ENCODE results near the gene ATP11A.

Gene ATP11A

DNA sequence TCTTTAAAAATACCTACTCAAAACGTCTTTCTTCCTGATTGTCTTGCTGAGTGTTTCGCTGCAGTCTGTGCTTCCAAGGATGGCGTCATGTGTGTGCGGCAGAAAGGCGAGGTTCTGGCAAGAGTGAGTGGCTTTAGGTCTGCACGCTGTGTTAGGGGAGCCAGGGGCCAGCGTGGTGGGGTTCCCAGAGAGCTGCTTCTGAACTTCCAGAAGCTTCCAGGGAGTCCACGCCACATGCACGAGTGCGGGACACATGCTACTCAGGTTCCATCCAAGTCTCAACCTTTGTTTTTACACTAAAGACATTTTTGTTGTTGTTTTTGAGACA lies 67.9 kb downstream of the ATP11A start:
- H3K18ac ChIP-seq (ENCODE audit: low read length), result no peak overlapping the region
- H2BK5ac ChIP-seq (ENCODE audit: low read length), result no peak overlapping the region
- no peaks in the 10 kb centered on the region for H3K79me2 ChIP-seq (ENCODE audit: control insufficient read depth, insufficient read depth, low read length)
- H2BK120ac ChIP-seq (ENCODE audit: low read depth, low read length), result no peak overlapping the region
- no peaks in the 10 kb centered on the region for H3K4me1 ChIP-seq (ENCODE audit: control insufficient read depth, low read depth, low read length)
- H3K4ac ChIP-seq (ENCODE audit: low read depth, low read length), result no peak overlapping the region
- H3K27me3 ChIP-seq (ENCODE audit: insufficient read depth, low read length, poor library complexity), result no peaks in the 10 kb centered on the region
- no peak overlapping the region for H2BK15ac ChIP-seq (replicated peaks; ENCODE audit: low read depth)
- H3K79me1 ChIP-seq (ENCODE audit: low read length), result peaks cover 7% of the 10 kb centered on the region
- H3K56ac ChIP-seq (ENCODE audit: low read length), result no peak overlapping the region
- no peak for DNase-seq
- H3K36me3 ChIP-seq (ENCODE audit: control insufficient read depth, insufficient read depth, low read length), result no peaks in the 10 kb centered on the region
- no peak overlapping the region for H3K9ac ChIP-seq (ENCODE audit: low read length)
- no peak overlapping the region for H4K8ac ChIP-seq (ENCODE audit: low read depth, low read length)
- no peak overlapping the region for H3K23ac ChIP-seq (ENCODE audit: low read length)
- no peak overlapping the region for H4K5ac ChIP-seq (ENCODE audit: low read length)
- H2AK5ac ChIP-seq (ENCODE audit: low read length), result no peak overlapping the region
- H3K27ac ChIP-seq (ENCODE audit: low read depth, low read length), result no peak overlapping the region
- WGBS (ENCODE audit: extremely low coverage, insufficient coverage, low lambda C conversion rate), result no CpG with 5 or more reads among the region's 10 CpGs
- H3K4me2 ChIP-seq (ENCODE audit: low read length), result no peak overlapping the region
- H3K4me3 ChIP-seq (ENCODE audit: low read length), result no peak overlapping the region

DNA sequence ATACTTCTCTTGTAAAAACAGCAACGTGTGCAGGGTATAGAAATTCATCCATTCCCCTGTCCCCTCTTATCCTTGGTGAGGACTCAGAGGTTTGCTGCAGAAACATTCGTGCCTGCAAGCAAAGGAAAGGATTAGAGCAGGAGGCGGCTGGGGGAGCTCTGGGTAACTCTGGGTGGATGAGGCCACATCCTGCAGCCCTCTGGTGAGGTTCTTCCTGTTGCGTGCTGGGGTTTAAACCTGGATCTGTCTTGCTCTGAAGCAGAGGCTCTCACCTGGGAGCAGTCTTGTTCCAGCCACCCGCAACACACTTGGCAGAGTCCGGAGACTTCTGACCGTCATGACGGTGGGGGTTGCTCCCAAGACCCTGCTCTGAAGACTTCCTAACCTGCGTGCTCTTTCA lies 69.2 kb downstream of the ATP11A start:
- no peaks in the 10 kb centered on the region for H3K36me3 ChIP-seq (ENCODE audit: control insufficient read depth, insufficient read depth, low read length)
- no peak overlapping the region for H2BK120ac ChIP-seq (ENCODE audit: low read depth, low read length)

DNA sequence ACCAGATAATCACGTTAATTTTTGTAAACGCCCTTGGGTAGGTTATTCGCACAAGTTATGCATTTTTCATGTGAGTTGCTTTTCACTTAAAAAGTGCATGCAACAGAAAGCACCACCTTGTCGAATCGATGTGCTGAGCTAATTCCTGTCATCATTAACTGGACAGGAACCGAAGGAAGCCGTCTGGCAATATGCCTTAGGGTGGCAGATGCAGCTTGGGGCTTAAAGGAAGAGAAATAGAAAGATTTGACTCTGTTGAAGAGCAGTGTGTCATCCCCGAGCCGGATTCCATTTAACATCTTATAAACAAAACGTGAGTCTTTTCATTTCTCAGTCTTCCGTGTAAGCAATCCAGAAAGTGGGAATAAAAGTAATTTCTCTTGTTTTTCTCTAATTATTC lies 70.0 kb downstream of the ATP11A start:
- H3K27ac ChIP-seq (ENCODE audit: low read depth, low read length), result no peak overlapping the region
- H2AK5ac ChIP-seq (ENCODE audit: low read length), result no peak overlapping the region
- no peak overlapping the region for H2BK5ac ChIP-seq (ENCODE audit: low read length)
- peaks cover 10% of the 10 kb centered on the region for H3K79me1 ChIP-seq (ENCODE audit: low read length)
- no peaks in the 10 kb centered on the region for H3K36me3 ChIP-seq (ENCODE audit: control insufficient read depth, insufficient read depth, low read length)
- no peak overlapping the region for H3K4me3 ChIP-seq (ENCODE audit: low read length)
- DNase-seq, result no peak
- no peak overlapping the region for H4K5ac ChIP-seq (ENCODE audit: low read length)
- H3K4me2 ChIP-seq (ENCODE audit: low read length), result no peak overlapping the region
- H2BK15ac ChIP-seq (replicated peaks; ENCODE audit: low read depth), result no peak overlapping the region
- H3K18ac ChIP-seq (ENCODE audit: low read length), result no peak overlapping the region
- H4K8ac ChIP-seq (ENCODE audit: low read depth, low read length), result no peak overlapping the region
- H3K56ac ChIP-seq (ENCODE audit: low read length), result no peak overlapping the region
- no peak overlapping the region for H3K9ac ChIP-seq (ENCODE audit: low read length)
- WGBS (ENCODE audit: extremely low coverage, insufficient coverage, low lambda C conversion rate), result no CpG with 5 or more reads among the region's 11 CpGs
- H3K79me2 ChIP-seq (ENCODE audit: control insufficient read depth, insufficient read depth, low read length), result no peaks in the 10 kb centered on the region
- no peak overlapping the region for H3K4ac ChIP-seq (ENCODE audit: low read depth, low read length)
- H3K4me1 ChIP-seq (ENCODE audit: control insufficient read depth, low read depth, low read length), result no peaks in the 10 kb centered on the region
- no peak overlapping the region for H3K23ac ChIP-seq (ENCODE audit: low read length)
- no peak overlapping the region for H2BK120ac ChIP-seq (ENCODE audit: low read depth, low read length)
- no peaks in the 10 kb centered on the region for H3K27me3 ChIP-seq (ENCODE audit: insufficient read depth, low read length, poor library complexity)

More for the DNA sequence above, 69.2 kb downstream of the ATP11A start:
- no peaks in the 10 kb centered on the region for H3K79me2 ChIP-seq (ENCODE audit: control insufficient read depth, insufficient read depth, low read length)
- H3K56ac ChIP-seq (ENCODE audit: low read length), result peak overlapping the region; percentile 42
- H3K27me3 ChIP-seq (ENCODE audit: insufficient read depth, low read length, poor library complexity), result no peaks in the 10 kb centered on the region
- no peak overlapping the region for H3K4ac ChIP-seq (ENCODE audit: low read depth, low read length)
- H3K4me1 ChIP-seq (ENCODE audit: control insufficient read depth, low read depth, low read length), result no peaks in the 10 kb centered on the region
- H4K8ac ChIP-seq (ENCODE audit: low read depth, low read length), result no peak overlapping the region
- H4K5ac ChIP-seq (ENCODE audit: low read length), result no peak overlapping the region
- H2AK5ac ChIP-seq (ENCODE audit: low read length), result no peak overlapping the region
- no peak overlapping the region for H2BK15ac ChIP-seq (replicated peaks; ENCODE audit: low read depth)
- H3K4me2 ChIP-seq (ENCODE audit: low read length), result no peak overlapping the region
- no peak overlapping the region for H2BK5ac ChIP-seq (ENCODE audit: low read length)
- no peak overlapping the region for H3K4me3 ChIP-seq (ENCODE audit: low read length)
- H3K27ac ChIP-seq (ENCODE audit: low read depth, low read length), result no peak overlapping the region
- DNase-seq, result peak; percentile 20
- H3K9ac ChIP-seq (ENCODE audit: low read length), result no peak overlapping the region
- H3K23ac ChIP-seq (ENCODE audit: low read length), result no peak overlapping the region
- H3K79me1 ChIP-seq (ENCODE audit: low read length), result peaks cover 10% of the 10 kb centered on the region
- WGBS (ENCODE audit: extremely low coverage, insufficient coverage, low lambda C conversion rate), result no CpG with 5 or more reads among the region's 9 CpGs
- H3K18ac ChIP-seq (ENCODE audit: low read length), result no peak overlapping the region

DNA sequence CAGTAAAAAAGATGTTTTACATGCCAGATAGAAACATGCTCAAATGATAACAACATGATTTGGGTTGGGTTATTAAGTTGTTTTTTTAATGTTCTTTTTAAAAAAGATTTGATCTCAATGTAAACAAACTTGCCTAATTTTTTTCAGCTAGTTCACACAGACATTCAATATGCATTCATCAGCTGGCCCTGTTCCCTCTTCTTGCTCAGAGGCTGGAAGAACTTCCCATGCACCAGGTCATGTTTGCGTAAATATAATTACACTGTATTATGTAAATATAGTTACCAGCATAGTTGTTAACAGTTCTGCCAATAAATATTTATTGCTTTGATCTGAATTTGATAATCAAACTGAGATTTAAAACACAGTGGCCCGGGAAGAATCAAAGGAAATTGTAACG lies 70.6 kb downstream of the ATP11A start:
- no peak overlapping the region for H3K4me3 ChIP-seq (ENCODE audit: low read length)
- no peak overlapping the region for H4K8ac ChIP-seq (ENCODE audit: low read depth, low read length)
- no peak for DNase-seq
- H3K4ac ChIP-seq (ENCODE audit: low read depth, low read length), result no peak overlapping the region
- H2BK120ac ChIP-seq (ENCODE audit: low read depth, low read length), result no peak overlapping the region
- no peak overlapping the region for H4K5ac ChIP-seq (ENCODE audit: low read length)
- WGBS (ENCODE audit: extremely low coverage, insufficient coverage, low lambda C conversion rate), result no CpG with 5 or more reads among the region's 3 CpGs
- no peak overlapping the region for H3K27ac ChIP-seq (ENCODE audit: low read depth, low read length)
- H2AK5ac ChIP-seq (ENCODE audit: low read length), result no peak overlapping the region
- no peaks in the 10 kb centered on the region for H3K79me2 ChIP-seq (ENCODE audit: control insufficient read depth, insufficient read depth, low read length)
- no peak overlapping the region for H3K18ac ChIP-seq (ENCODE audit: low read length)
- H3K4me2 ChIP-seq (ENCODE audit: low read length), result no peak overlapping the region
- no peak overlapping the region for H3K56ac ChIP-seq (ENCODE audit: low read length)
- no peak overlapping the region for H3K23ac ChIP-seq (ENCODE audit: low read length)
- H3K9ac ChIP-seq (ENCODE audit: low read length), result no peak overlapping the region
- H2BK15ac ChIP-seq (replicated peaks; ENCODE audit: low read depth), result no peak overlapping the region
- no peak overlapping the region for H2BK5ac ChIP-seq (ENCODE audit: low read length)
- H3K79me1 ChIP-seq (ENCODE audit: low read length), result peaks cover 10% of the 10 kb centered on the region
- no peaks in the 10 kb centered on the region for H3K27me3 ChIP-seq (ENCODE audit: insufficient read depth, low read length, poor library complexity)
- H3K4me1 ChIP-seq (ENCODE audit: control insufficient read depth, low read depth, low read length), result no peaks in the 10 kb centered on the region
- H3K36me3 ChIP-seq (ENCODE audit: control insufficient read depth, insufficient read depth, low read length), result no peaks in the 10 kb centered on the region

DNA sequence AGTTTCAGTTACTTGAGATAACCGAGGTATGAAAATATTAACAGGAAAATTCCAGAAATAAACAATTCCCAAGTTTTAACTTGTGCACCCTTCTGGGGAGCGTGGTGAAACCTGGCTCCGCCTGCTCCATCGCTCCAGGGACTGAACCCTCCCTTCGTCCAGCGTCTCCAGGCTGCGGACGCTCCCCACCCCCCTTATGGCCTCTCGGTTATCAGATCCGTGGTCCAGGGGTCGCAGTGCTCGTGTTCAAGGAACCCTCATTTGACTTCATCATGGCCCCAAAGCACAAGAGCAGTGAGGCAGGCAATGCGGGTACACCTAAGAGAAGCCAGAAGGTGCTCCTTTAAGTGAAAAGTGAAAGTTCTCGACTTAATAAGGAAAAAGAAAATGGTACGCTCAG lies 71.1 kb downstream of the ATP11A start:
- H2BK120ac ChIP-seq (ENCODE audit: low read depth, low read length), result no peak overlapping the region
- H3K36me3 ChIP-seq (ENCODE audit: control insufficient read depth, insufficient read depth, low read length), result no peaks in the 10 kb centered on the region
- H3K4me3 ChIP-seq (ENCODE audit: low read length), result no peak overlapping the region
- H3K18ac ChIP-seq (ENCODE audit: low read length), result no peak overlapping the region
- H3K79me1 ChIP-seq (ENCODE audit: low read length), result peaks cover 11% of the 10 kb centered on the region
- no peaks in the 10 kb centered on the region for H3K27me3 ChIP-seq (ENCODE audit: insufficient read depth, low read length, poor library complexity)
- no CpG with 5 or more reads among the region's 15 CpGs for WGBS (ENCODE audit: extremely low coverage, insufficient coverage, low lambda C conversion rate)
- no peak overlapping the region for H4K5ac ChIP-seq (ENCODE audit: low read length)
- H3K4ac ChIP-seq (ENCODE audit: low read depth, low read length), result no peak overlapping the region
- H3K4me1 ChIP-seq (ENCODE audit: control insufficient read depth, low read depth, low read length), result no peaks in the 10 kb centered on the region
- no peak overlapping the region for H3K56ac ChIP-seq (ENCODE audit: low read length)
- H3K9ac ChIP-seq (ENCODE audit: low read length), result no peak overlapping the region
- H2BK15ac ChIP-seq (replicated peaks; ENCODE audit: low read depth), result no peak overlapping the region
- no peak overlapping the region for H4K8ac ChIP-seq (ENCODE audit: low read depth, low read length)
- H3K27ac ChIP-seq (ENCODE audit: low read depth, low read length), result no peak overlapping the region
- no peak overlapping the region for H3K23ac ChIP-seq (ENCODE audit: low read length)
- H3K4me2 ChIP-seq (ENCODE audit: low read length), result no peak overlapping the region
- H2BK5ac ChIP-seq (ENCODE audit: low read length), result no peak overlapping the region
- no peaks in the 10 kb centered on the region for H3K79me2 ChIP-seq (ENCODE audit: control insufficient read depth, insufficient read depth, low read length)
- DNase-seq, result no peak
- H2AK5ac ChIP-seq (ENCODE audit: low read length), result no peak overlapping the region
